ENCODE measurements around the gene TTLL10.
A peak's percentile ranks its signal among the peaks of the same experiment; 100 is the strongest.

Gene TTLL10

GRCh38 chr1:1223891-1224290 is 50.2 kb downstream of the TTLL10 start:
- no peak for DNase-seq (ENCODE audit: low spot score)

- DNase-seq (ENCODE audit: low spot score), result no peak
These were observed 51.7 kb downstream of the TTLL10 start for GRCh38 chr1:1225238-1225845.

GRCh38 chr1:1225913-1226312 is 52.2 kb downstream of the TTLL10 start:
- no peak for DNase-seq (ENCODE audit: low spot score)

- DNase-seq (ENCODE audit: low spot score), result no peak
These were observed 53.1 kb downstream of the TTLL10 start for GRCh38 chr1:1226566-1227362.

DNA sequence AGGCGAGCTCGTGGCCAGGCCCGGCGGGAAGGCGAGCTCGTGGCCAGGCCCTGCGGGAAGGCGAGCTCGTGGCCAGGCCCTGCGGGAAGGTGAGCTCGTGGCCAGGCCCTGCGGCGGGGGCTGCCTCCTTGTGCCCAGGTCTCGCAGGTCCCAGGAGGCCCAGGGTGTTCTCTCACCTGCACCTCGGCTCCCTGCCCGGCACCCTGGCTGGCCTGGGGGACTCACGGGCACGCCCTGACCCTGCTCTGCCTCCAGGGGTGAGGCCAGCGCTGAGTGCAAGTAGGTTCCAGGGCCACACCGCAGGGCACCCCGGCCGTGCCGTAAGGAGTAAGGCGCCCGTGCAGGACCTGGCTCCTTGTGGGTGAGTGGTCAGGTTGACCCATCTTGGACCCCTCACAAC is 53.7 kb downstream of the TTLL10 start:
- no peak for DNase-seq (ENCODE audit: low spot score)

GRCh38 chr1:1228187-1228586 is 54.5 kb downstream of the TTLL10 start:
- no peak for DNase-seq (ENCODE audit: low spot score)

- DNase-seq (ENCODE audit: low spot score), result no peak
These were observed 55.1 kb downstream of the TTLL10 start for GRCh38 chr1:1228596-1229321.

DNA sequence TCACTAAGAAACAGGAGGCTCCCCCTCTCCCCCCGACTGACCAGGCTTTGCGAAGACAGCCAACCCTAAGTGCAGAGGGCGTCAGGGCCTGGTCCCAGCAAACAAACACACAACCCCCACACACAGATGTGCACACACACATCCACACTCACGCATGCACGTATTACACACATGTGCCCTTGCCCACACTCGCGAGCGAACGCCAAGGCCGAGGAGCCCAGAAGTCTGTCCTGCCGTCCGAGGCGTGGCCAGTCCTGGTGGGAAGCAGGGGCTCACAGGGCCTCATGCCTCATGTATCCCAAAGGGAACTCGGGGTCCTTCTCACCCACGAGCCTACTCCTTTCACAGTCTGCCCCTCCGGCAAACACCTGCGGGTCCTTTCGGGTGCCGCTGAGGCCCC is 56.1 kb downstream of the TTLL10 start:
- DNase-seq (ENCODE audit: low spot score), result no peak

DNA sequence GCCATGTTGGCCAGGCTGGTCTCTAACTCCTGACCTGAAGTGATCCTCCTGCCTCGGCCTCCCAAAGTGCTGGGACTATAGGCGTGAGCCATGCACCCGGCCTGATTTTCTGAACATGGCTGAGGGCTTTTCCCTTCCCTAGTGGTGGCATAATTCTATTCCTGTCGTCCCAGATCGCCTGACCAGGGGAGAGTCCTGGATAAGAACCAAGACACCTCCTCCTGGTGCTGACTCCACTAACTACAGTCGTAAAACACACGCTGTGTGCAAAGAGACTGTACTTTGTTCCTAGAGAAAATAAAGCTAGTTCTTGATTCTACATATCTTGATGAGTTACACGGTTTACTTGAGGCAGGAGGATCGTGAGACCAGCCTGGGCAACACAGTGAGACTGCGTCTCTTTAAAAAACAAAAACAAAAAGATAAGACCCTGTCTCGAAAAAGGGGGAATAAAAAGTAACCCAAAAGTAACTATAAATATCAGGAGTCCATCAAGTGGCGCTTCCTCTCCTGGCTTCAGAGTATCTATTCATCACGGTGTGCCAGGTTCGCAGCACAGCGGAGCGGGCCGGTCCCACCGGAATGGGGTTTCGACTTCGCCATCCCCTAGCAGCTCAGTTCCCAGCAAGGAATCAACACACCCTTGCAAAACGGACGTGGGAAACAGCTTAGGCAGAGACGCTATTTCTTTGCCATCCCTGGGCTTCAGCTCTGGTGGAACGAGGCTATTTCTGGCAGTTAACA is 57.1 kb downstream of the TTLL10 start:
- peak; percentile 92 for DNase-seq (ENCODE audit: low spot score)

DNA sequence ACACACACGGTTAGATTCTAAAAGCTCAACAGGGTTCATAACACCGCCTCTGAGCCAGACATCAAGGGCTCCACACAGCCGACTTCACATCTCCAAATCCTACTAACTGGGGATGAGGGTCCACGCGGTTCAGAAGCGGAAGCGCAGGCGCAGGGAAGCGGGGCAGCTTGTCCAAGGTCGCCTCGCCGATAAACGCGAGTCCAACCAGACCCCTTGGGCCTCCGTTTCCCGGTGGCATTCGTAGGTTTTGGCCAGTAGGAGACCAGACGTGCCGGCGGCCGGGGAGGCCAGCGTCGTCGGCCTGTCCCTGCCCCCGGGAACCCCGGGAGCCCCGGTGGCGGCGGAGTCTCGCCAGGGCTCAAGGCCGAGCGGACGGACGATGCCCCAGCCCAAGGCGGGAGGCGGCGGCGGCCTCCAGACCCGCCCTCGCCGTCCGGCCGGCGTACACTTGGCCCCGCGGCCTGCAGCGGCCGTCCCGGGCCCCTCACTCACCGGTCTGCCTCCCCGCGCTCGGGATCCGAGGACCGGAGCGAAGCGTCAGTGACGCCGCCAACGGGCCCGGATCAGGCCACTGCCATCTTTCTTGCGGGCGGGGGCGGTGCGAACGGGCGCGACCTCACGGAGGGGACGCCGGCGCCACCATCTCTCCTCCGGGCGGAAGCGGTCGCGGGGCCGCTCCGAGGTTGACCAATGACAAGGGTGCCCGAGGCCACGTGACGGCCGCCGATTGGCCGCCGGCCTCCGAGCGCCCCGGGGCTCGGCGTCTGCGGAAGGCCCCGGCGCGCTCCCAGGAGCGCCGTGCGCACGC is 57.9 kb downstream of the TTLL10 start, which contains the start of gene SDF4:
SDF4 (minus strand) TSS at position 602 of the 808 bp plus-strand sequence. CDS start 3,229 bp downstream, outside the sequence.
- DNase-seq (ENCODE audit: low spot score), result peak; percentile 100

DNA sequence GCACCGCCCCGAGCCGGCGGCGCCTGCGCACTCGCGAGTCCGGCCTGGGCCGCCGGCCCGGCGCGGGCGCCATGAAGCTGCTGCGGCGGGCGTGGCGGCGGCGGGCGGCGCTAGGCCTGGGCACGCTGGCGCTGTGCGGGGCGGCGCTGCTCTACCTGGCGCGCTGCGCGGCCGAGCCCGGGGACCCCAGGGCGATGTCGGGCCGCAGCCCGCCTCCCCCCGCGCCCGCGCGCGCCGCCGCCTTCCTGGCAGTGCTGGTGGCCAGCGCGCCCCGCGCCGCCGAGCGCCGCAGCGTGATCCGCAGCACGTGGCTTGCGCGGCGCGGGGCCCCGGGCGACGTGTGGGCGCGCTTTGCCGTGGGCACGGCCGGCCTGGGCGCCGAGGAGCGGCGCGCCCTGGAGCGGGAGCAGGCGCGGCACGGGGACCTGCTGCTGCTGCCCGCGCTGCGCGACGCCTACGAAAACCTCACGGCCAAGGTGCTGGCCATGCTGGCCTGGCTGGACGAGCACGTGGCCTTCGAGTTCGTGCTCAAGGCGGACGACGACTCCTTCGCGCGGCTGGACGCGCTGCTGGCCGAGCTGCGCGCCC is 58.6 kb downstream of the TTLL10 start, which contains the start of gene B3GALT6:
B3GALT6 (plus strand) TSS at position 30 of the 588 bp plus-strand sequence; CDS start at position 72, 42 bp downstream.
- DNase-seq (ENCODE audit: low spot score), result no peak

DNA sequence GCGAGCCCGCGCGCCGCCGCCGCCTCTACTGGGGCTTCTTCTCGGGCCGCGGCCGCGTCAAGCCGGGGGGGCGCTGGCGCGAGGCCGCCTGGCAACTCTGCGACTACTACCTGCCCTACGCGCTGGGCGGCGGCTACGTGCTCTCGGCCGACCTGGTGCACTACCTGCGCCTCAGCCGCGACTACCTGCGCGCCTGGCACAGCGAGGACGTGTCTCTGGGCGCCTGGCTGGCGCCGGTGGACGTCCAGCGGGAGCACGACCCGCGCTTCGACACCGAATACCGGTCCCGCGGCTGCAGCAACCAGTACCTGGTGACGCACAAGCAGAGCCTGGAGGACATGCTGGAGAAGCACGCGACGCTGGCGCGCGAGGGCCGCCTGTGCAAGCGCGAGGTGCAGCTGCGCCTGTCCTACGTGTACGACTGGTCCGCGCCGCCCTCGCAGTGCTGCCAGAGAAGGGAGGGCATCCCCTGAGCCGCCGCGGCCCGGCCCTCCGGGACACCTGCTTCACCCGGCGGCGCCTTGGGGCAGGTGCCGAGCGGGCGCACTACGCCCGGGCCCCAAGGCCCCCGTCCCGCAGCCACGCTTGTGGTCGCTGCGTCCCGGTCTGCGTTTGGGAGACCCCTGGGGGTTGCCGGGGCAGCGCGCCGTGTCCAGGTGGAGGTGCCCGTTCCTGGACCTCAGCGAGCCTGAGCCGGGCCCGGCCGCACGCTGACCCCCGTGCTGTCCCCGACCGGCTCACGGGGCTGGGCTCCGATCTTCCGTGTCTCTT is 59.3 kb downstream of the TTLL10 start:
- no peak for DNase-seq (ENCODE audit: low spot score)

- no peak for DNase-seq (ENCODE audit: low spot score)
These were observed 59.9 kb downstream of the TTLL10 start for GRCh38 chr1:1233567-1233892.

GRCh38 chr1:1234180-1234808 is 60.6 kb downstream of the TTLL10 start:
- no peak for DNase-seq (ENCODE audit: low spot score)

GRCh38 chr1:1235016-1235744 is 61.5 kb downstream of the TTLL10 start:
- no peak for DNase-seq (ENCODE audit: low spot score)

DNA sequence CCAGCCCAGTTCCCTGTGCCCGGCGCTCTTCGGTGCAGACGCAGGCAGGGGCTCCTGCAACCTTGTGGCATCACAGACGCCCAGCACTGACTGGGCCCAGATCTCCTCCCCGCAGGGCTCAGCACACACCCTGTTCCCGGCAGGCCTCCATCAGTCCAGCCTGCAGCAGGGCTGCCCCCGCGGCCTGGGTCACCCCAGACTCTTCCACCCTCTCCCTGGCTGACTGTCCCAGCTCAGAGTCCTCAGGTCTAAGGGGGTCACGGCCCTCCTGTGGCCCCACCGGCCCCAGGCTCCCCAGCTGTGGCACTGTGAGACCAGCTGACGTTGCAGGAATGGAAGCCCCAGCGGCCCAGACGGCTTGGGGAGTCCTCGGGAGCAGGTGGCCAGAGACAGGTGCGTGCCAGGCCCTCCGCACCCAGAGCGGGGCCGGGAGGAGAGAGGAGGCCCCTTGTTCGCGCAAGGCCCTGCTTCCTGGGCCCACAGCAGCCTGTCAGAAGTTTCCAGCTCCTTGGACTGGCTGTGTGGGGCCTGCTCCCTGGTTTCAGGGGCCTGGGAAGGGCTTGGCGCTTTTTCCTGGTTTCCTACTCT is 62.6 kb downstream of the TTLL10 start:
- no peak for DNase-seq (ENCODE audit: low spot score)

DNA sequence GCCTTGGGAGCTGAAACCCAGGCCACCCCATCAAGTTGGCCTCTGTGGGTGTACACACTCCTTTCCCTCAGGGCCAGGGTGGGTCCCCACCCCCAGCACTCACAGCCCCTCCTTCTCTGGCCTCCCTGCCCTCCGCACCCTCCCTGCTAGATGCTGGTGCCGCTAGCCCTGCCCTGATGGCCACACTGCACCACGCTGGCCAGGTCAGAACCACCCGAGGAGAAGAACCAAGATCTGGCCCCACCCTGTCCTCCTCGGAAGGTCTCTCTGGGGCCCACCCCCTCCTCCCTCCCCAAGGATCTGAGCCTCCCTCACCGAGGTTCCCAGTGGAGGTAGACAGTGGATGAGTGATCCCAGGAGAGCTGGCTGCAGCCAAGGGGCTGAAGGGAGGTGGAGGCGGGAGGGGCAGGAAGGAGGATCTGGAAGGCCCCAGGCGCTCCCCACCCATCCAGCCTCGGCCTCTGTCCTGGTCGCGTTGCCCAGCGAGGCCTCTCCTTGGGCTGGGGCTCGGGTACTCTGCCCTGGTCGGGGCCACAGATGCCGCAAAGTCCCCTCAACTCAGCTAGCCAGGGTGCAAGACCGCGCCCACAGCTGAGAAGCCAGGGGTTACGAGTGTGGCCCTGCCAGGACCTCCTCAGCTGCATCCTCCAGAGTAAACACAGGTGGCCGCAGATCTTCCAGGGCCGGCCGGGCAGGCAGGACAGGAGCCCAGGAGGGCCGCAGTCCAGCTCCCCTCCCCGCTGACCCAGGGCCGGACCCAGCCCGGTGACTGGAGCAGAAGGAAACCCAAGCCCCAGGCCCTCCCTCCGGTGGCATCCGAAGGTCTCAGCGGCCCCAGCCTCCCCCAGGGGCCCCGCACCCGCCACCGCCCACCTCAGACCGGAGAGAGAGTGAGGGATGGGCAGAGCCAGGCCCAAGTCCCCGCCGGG is 63.5 kb downstream of the TTLL10 start:
- DNase-seq (ENCODE audit: low spot score), result no peak
